Loucy (cell line): ENCODE data around the gene SHISAL2B.

Experiments used
- H2AFZ ChIP-seq: fragments of 200-600 bp; sonication (generic); 2 replicates; pipeline ENCODE4 v1.6.0; 2016; ENCODE audit warnings: antibody characterized with exemption, mild to moderate bottlenecking, low read length, moderate library complexity
- H3F3A ChIP-seq: fragments of 200-600 bp; 2 replicates; pipeline ENCODE4 v1.6.0; 2016; ENCODE audit warnings: antibody characterized with exemption, low read depth, mild to moderate bottlenecking
- H3K27me3 ChIP-seq: fragments of 200-600 bp; sonication (generic); 2 replicates; pipeline ENCODE4 v1.6.1; 2014; ENCODE audit warnings: low read length, mild to moderate bottlenecking; ENCODE audit not compliant: insufficient read depth, poor library complexity, severe bottlenecking
- H3K36me3 ChIP-seq: fragments of 200-600 bp; sonication (generic); 2 replicates; pipeline ENCODE4 v1.6.1; 2016; ENCODE audit warnings: low read length; ENCODE audit not compliant: insufficient read depth
- H3K4me1 ChIP-seq: fragments of 200-600 bp; sonication (generic); 2 replicates; pipeline ENCODE4 v1.5.1; 2014; ENCODE audit warnings: low read length, mild to moderate bottlenecking; ENCODE audit not compliant: insufficient read depth, poor library complexity, severe bottlenecking
- H3K4me2 ChIP-seq: fragments of 200-600 bp; sonication (generic); 2 replicates; pipeline ENCODE4 v1.6.0; 2014; ENCODE audit warnings: antibody characterized with exemption, low read length, low read depth, mild to moderate bottlenecking; ENCODE audit not compliant: poor library complexity, severe bottlenecking
- H3K4me3 ChIP-seq: fragments of 200-600 bp; sonication (generic); 2 replicates; pipeline ENCODE4 v1.5.1; 2014; ENCODE audit warnings: low read length, mild to moderate bottlenecking, mixed read lengths; ENCODE audit not compliant: poor library complexity, severe bottlenecking
- H3K79me2 ChIP-seq: fragments of 200-600 bp; sonication (generic); 2 replicates; pipeline ENCODE4 v1.6.1; 2014; ENCODE audit warnings: low read length; ENCODE audit not compliant: insufficient read depth
- H3K9ac ChIP-seq: fragments of 200-600 bp; sonication (generic); 2 replicates; pipeline ENCODE4 v1.6.0; 2014; ENCODE audit warnings: mild to moderate bottlenecking, low read depth, low read length, moderate library complexity; ENCODE audit not compliant: poor library complexity, severe bottlenecking
- H3K9me2 ChIP-seq: fragments of 200-600 bp; sonication (generic); replicated peaks from 2 replicates; pipeline ENCODE4 v1.6.1; 2016; ENCODE audit warnings: low read depth, low read length, mixed read lengths
- H3K9me3 ChIP-seq: fragments of 200-600 bp; sonication (generic); 2 replicates; pipeline ENCODE4 v1.6.1; 2014; ENCODE audit warnings: mild to moderate bottlenecking, antibody characterized with exemption, low read length, low read depth; ENCODE audit not compliant: insufficient read depth
- H4K20me1 ChIP-seq: fragments of 200-600 bp; sonication (generic); 2 replicates; pipeline ENCODE4 v1.6.0; 2014; ENCODE audit warnings: antibody characterized with exemption, low read length, mild to moderate bottlenecking; ENCODE audit not compliant: insufficient read depth, poor library complexity, severe bottlenecking
- CTCF ChIP-seq: fragments of 200-600 bp; sonication (generic); conservative IDR thresholded peaks from 2 replicates; pipeline ENCODE4 v1.5.1; 2014; ENCODE audit warnings: mild to moderate bottlenecking, antibody characterized with exemption, low read length
- EZH2phosphoT487 ChIP-seq: fragments of 200-600 bp; IDR thresholded peaks from 2 replicates; pipeline ENCODE4 v1.6.1; 2018; ENCODE audit warnings: antibody characterized with exemption, mild to moderate bottlenecking, moderate library complexity, borderline replicate concordance

SHISAL2B gene

GRCh38 chr5:64765804-64766504, 75.7 kb downstream of the SHISAL2B start:
- TF ChIP-seq EZH2phosphoT487 (no peak), CTCF (no peak)
- peak overlapping the region; percentile 89 for H3K9ac ChIP-seq
- no peaks in the 10 kb centered on the region for H3K27me3 ChIP-seq
- peak overlapping the region; percentile 88 for H3K4me2 ChIP-seq
- no peaks in the 10 kb centered on the region for H3K9me2 ChIP-seq
- no peaks in the 10 kb centered on the region for H3F3A ChIP-seq
- peak overlapping the region; percentile 92 for H3K4me3 ChIP-seq
- H3K79me2 ChIP-seq = peaks cover 88% of the 10 kb centered on the region
- H3K9me3 ChIP-seq = no peaks in the 10 kb centered on the region
- peaks cover 58% of the 10 kb centered on the region for H3K4me1 ChIP-seq
- no peak overlapping the region for H2AFZ ChIP-seq
- H3K36me3 ChIP-seq = no peaks in the 10 kb centered on the region
- H4K20me1 ChIP-seq = peaks cover 16% of the 10 kb centered on the region

GRCh38 chr5:64766941-64767340, 76.6 kb downstream of the SHISAL2B start:
- peak overlapping the region; percentile 89 for H3K9ac ChIP-seq
- no peaks in the 10 kb centered on the region for H3K9me2 ChIP-seq
- TF ChIP-seq CTCF (no peak), EZH2phosphoT487 (no peak)
- H3K36me3 ChIP-seq = no peaks in the 10 kb centered on the region
- peak overlapping the region; percentile 88 for H3K4me2 ChIP-seq
- H3F3A ChIP-seq = no peaks in the 10 kb centered on the region
- H3K4me3 ChIP-seq = peak overlapping the region; percentile 92
- peaks cover 68% of the 10 kb centered on the region for H3K4me1 ChIP-seq
- no peaks in the 10 kb centered on the region for H3K27me3 ChIP-seq
- H3K9me3 ChIP-seq = no peaks in the 10 kb centered on the region
- peaks cover 88% of the 10 kb centered on the region for H3K79me2 ChIP-seq
- peaks cover 10% of the 10 kb centered on the region for H4K20me1 ChIP-seq
- H2AFZ ChIP-seq = no peak overlapping the region
